PC-9 (cell line): Measurements from ENCODE around the gene MEX3C.
A peak's percentile ranks its signal among the peaks of the same experiment; 100 is the strongest.

Source experiments
- EZH2 ChIP-seq: fragments of 200-600 bp; sonication (generic); IDR thresholded peaks from 2 replicates; pipeline ENCODE4 v1.8.0; 2017; ENCODE audit warnings: antibody characterized with exemption, low read depth
- TF ChIP-seq, protein P1 (sequence below): fragments of 200-600 bp; sonication (generic); conservative IDR thresholded peaks from 2 replicates; pipeline ENCODE4 v1.6.1; 2017; ENCODE audit warnings: mixed run types, antibody characterized with exemption, mild to moderate bottlenecking, moderate library complexity

DNA sequence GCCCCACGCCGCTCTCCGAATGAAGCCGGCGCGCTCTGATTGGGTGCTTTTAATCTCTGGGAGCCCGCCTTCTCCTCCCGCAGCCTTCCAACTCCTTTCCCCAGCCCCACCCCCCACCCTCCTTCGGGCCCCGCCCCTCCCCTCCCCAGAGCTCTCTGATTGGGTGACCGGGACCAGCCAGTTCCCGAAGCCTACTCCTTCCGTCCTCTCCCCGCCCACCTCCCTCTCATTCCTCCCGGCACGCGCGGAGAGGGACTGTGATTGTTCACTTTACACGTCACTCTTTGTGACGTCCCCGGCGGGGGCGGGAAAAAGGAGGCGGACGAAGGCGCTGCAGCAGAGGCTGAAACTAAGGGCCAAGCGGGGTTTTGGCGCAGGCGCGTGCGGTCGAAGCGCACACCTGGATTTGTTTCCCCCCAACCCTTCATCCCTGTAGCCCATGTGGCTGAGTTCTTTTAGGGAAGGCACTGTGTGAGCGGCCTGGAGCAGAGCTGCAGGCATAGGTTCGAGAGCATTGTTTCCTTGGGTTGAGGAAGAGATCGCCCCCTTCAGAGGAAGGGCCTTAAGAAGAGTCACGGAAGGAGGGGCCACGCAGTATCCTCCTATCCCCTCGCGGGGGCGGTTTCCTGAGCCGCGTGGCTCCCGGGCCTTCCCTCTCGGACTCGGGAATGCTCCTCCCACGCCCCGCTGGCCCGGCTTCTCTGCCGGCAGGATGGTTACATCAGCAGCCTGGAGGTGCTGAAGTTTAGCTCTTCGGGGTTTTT lies at the start of gene MEX3C:
- TF ChIP-seq EZH2 = no peak
- TF ChIP-seq, protein P1, sequence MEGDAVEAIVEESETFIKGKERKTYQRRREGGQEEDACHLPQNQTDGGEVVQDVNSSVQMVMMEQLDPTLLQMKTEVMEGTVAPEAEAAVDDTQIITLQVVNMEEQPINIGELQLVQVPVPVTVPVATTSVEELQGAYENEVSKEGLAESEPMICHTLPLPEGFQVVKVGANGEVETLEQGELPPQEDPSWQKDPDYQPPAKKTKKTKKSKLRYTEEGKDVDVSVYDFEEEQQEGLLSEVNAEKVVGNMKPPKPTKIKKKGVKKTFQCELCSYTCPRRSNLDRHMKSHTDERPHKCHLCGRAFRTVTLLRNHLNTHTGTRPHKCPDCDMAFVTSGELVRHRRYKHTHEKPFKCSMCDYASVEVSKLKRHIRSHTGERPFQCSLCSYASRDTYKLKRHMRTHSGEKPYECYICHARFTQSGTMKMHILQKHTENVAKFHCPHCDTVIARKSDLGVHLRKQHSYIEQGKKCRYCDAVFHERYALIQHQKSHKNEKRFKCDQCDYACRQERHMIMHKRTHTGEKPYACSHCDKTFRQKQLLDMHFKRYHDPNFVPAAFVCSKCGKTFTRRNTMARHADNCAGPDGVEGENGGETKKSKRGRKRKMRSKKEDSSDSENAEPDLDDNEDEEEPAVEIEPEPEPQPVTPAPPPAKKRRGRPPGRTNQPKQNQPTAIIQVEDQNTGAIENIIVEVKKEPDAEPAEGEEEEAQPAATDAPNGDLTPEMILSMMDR = peak; percentile 36; the same call in 1 of the 2 replicates
